H9 (cell line): ENCODE measurements around the gene GSTT2B. TPM values are rescaled to one million over a fixed set of nuclear protein-coding genes. Genes with fewer than 3 reads are reported as not detected.

ENCODE experiments used
- DNase-seq: peaks from one replicate; pipeline ENCODE4 v3.0.0-alpha.2; 2017
- H2AFZ ChIP-seq: one replicate; pipeline ENCODE4 v1.6.1; 2013; ENCODE audit warnings: mild to moderate bottlenecking, low read length, control low read depth, moderate library complexity
- H2AK5ac ChIP-seq: 2 replicates; pipeline ENCODE4 v1.6.1; 2013; ENCODE audit warnings: low read length, control low read depth, mixed read lengths; ENCODE audit not compliant: insufficient read length
- H2BK120ac ChIP-seq: one replicate; pipeline ENCODE4 v1.6.1; 2013; ENCODE audit warnings: low read depth, mild to moderate bottlenecking, low read length, control low read depth, inconsistent platforms; ENCODE audit not compliant: poor library complexity, severe bottlenecking
- H2BK12ac ChIP-seq: 2 replicates; pipeline ENCODE4 v1.6.1; 2013; ENCODE audit warnings: low read length, control low read depth, mixed read lengths, low read depth; ENCODE audit not compliant: insufficient read length
- H2BK15ac ChIP-seq: 2 replicates; pipeline ENCODE4 v1.6.1; 2013; ENCODE audit warnings: low read depth, low read length, control low read depth
- H2BK20ac ChIP-seq: one replicate; pipeline ENCODE4 v1.6.1; 2013; ENCODE audit warnings: low read depth, mild to moderate bottlenecking, low read length, control low read depth, inconsistent platforms; ENCODE audit not compliant: poor library complexity, severe bottlenecking
- H2BK5ac ChIP-seq: 2 replicates; pipeline ENCODE4 v1.6.1; 2013; ENCODE audit warnings: low read length, control low read depth, mixed read lengths; ENCODE audit not compliant: insufficient read length
- H3K14ac ChIP-seq: 2 replicates; pipeline ENCODE4 v1.6.1; 2013; ENCODE audit warnings: low read length, control low read depth; ENCODE audit not compliant: insufficient read depth
- H3K18ac ChIP-seq: 2 replicates; pipeline ENCODE4 v1.6.1; 2013; ENCODE audit warnings: low read depth, mild to moderate bottlenecking, mixed read lengths, low read length, control low read depth; ENCODE audit not compliant: insufficient read length
- H3K23ac ChIP-seq: 2 replicates; pipeline ENCODE4 v1.6.1; 2013; ENCODE audit warnings: low read length, control low read depth, mixed read lengths, low read depth; ENCODE audit not compliant: insufficient read length
- H3K23me2 ChIP-seq: 2 replicates; pipeline ENCODE4 v1.6.1; 2013; ENCODE audit warnings: low read depth, mild to moderate bottlenecking, mixed read lengths, low read length, control low read depth; ENCODE audit not compliant: insufficient read length, poor library complexity, severe bottlenecking
- H3K27ac ChIP-seq: 2 replicates; pipeline ENCODE4 v1.5.1; 2013; ENCODE audit warnings: low read length, control low read depth, mixed read lengths, low read depth; ENCODE audit not compliant: insufficient read length
- H3K27me3 ChIP-seq: 2 replicates; pipeline ENCODE4 v1.6.1; 2013; ENCODE audit warnings: low read length, control low read depth, inconsistent platforms; ENCODE audit not compliant: insufficient read depth
- H3K4ac ChIP-seq: 2 replicates; pipeline ENCODE4 v1.6.1; 2013; ENCODE audit warnings: low read depth, mild to moderate bottlenecking, control low read depth, inconsistent platforms, low read length, moderate library complexity
- H3K4me1 ChIP-seq: 2 replicates; pipeline ENCODE4 v1.6.1; 2013; ENCODE audit warnings: low read length, control low read depth, inconsistent platforms; ENCODE audit not compliant: insufficient read depth
- H3K4me2 ChIP-seq: 2 replicates; pipeline ENCODE4 v1.6.1; 2013; ENCODE audit warnings: low read length, control low read depth, mixed read lengths; ENCODE audit not compliant: insufficient read length, insufficient read depth
- H3K56ac ChIP-seq: 2 replicates; pipeline ENCODE4 v1.6.1; 2013; ENCODE audit warnings: low read depth, mild to moderate bottlenecking, mixed read lengths, low read length, control low read depth; ENCODE audit not compliant: insufficient read length
- H3K79me1 ChIP-seq: 2 replicates; pipeline ENCODE4 v1.6.1; 2013; ENCODE audit warnings: low read depth, mild to moderate bottlenecking, moderate library complexity, low read length, control low read depth, inconsistent platforms; ENCODE audit not compliant: insufficient read depth, poor library complexity, severe bottlenecking
- H3K79me2 ChIP-seq: 2 replicates; pipeline ENCODE4 v1.6.1; 2013; ENCODE audit warnings: low read length, control low read depth, inconsistent platforms; ENCODE audit not compliant: insufficient read depth
- H3K9ac ChIP-seq: 2 replicates; pipeline ENCODE4 v1.6.1; 2013; ENCODE audit warnings: low read length, control low read depth, mixed read lengths; ENCODE audit not compliant: insufficient read length; ENCODE audit errors: extremely low read depth
- H3K9me3 ChIP-seq: one replicate; pipeline ENCODE4 v1.6.1; 2013; ENCODE audit warnings: low read depth, low read length, inconsistent platforms; ENCODE audit not compliant: control insufficient read depth
- H3T11ph ChIP-seq: one replicate; pipeline ENCODE4 v1.6.1; 2013; ENCODE audit warnings: mild to moderate bottlenecking, low read length, control low read depth, inconsistent platforms
- H4K20me1 ChIP-seq: one replicate; pipeline ENCODE4 v1.6.1; 2013; ENCODE audit not compliant: control insufficient read depth, insufficient read length, insufficient read depth
- H4K5ac ChIP-seq: 2 replicates; pipeline ENCODE4 v1.6.1; 2013; ENCODE audit warnings: low read depth, mild to moderate bottlenecking, mixed read lengths, low read length, control low read depth; ENCODE audit not compliant: insufficient read length
- H4K8ac ChIP-seq: replicated peaks from 2 replicates; pipeline ENCODE4 v1.6.1; 2013; ENCODE audit warnings: low read length, control low read depth, mixed read lengths, low read depth; ENCODE audit not compliant: insufficient read length
- H4K91ac ChIP-seq: 2 replicates; pipeline ENCODE4 v1.6.1; 2013; ENCODE audit warnings: low read depth, mild to moderate bottlenecking, moderate library complexity, mixed read lengths, low read length, control low read depth; ENCODE audit not compliant: insufficient read length
- H3K27ac Mint-ChIP-seq, 3 experiments: 2 replicates in 2 of 3; 3 replicates in 1 of 3; pipeline ENCODE4 v1.8.0; 2020 to 2021; ENCODE audit warnings: mixed read lengths in 3 of 3, mild to moderate bottlenecking in 1 of 3, moderate library complexity in 1 of 3
- H3K27me3 Mint-ChIP-seq: 2 replicates; pipeline ENCODE4 v1.8.0; 2021; ENCODE audit warnings: low read depth, mild to moderate bottlenecking, moderate library complexity, mixed read lengths
- H3K36me3 Mint-ChIP-seq, 3 experiments: 2 replicates in 2 of 3; 3 replicates in 1 of 3; pipeline ENCODE4 v1.8.0; 2020 to 2021; ENCODE audit warnings: low read depth in 3 of 3, mixed read lengths in 3 of 3; ENCODE audit not compliant: insufficient read depth in 1 of 3
- H3K4me1 Mint-ChIP-seq, 2 experiments: 2 replicates each; pipeline ENCODE4 v1.8.0; 2020; ENCODE audit warnings: mixed read lengths in 2 of 2
- H3K4me3 Mint-ChIP-seq, 2 experiments: 2 replicates in 1 of 2; 3 replicates in 1 of 2; pipeline ENCODE4 v1.8.0; 2020 to 2021; ENCODE audit warnings: mild to moderate bottlenecking in 2 of 2, mixed read lengths in 2 of 2, moderate library complexity in 1 of 2
- H3K9me3 Mint-ChIP-seq, 2 experiments: 2 replicates in 1 of 2; 3 replicates in 1 of 2; pipeline ENCODE4 v1.8.0; 2020; ENCODE audit warnings: mild to moderate bottlenecking in 2 of 2, mixed read lengths in 2 of 2, moderate library complexity in 1 of 2
- WGBS: extraction: QIAGEN DNeasy Blood & Tissue Kit; methylation state at CpG from one replicate; pipeline ENCODE4 v1.1.7; 2013; ENCODE audit warnings: missing lambda C conversion rate, low lambda C conversion rate, mixed read lengths; ENCODE audit not compliant: insufficient read length; ENCODE audit errors: extremely low coverage; 5-methylcytosine and 5-hydroxymethylcytosine counted together
- total RNA-seq: library from RNA; stranded (reverse); gene quantifications from 2 replicates; pipeline ENCODE4 v1.2.1, GENCODE V29; 2021
- TF ChIP-seq, protein P1 (sequence below): fragments of 200-600 bp; sonication (generic); conservative IDR thresholded peaks from 3 replicates; pipeline ENCODE4 v1.8.0; 2021; ENCODE audit warnings: antibody characterized with exemption, mild to moderate bottlenecking

The GSTT2B gene
- total RNA-seq, 1 experiment from 2014 or later: 4.5 TPM

DNA sequence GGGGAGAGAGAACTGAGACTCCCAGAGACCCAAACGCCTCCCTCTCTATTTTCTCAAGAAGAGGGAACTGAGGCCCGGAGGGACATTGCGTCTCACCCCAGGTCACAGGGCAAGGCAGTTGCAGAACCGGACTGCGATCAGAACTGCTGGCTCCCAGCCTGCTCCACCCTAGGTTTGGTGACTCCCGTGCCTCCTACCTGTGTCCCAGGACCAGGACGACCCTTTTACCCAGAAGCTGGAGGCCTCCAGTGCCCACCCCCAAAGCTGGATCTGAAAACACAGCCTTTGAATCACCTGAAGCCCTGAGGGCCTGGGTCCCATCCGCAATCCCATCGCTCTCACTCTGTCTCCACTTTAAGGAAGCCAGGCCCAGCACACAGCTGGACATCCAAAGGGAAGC, 42.9 kb upstream of the GSTT2B start:
- H2AFZ ChIP-seq: no peak overlapping the region
- H4K5ac ChIP-seq: no peak overlapping the region
- H2BK15ac ChIP-seq: no peak overlapping the region
- H3K4me2 ChIP-seq: no peak overlapping the region
- H3T11ph ChIP-seq: no peak overlapping the region
- H3K18ac ChIP-seq: peak overlapping the region; percentile 16
- H2BK120ac ChIP-seq: no peak overlapping the region
- H3K27ac ChIP-seq: no peak overlapping the region
- no peaks in the 10 kb centered on the region for H3K23me2 ChIP-seq
- H3K27ac Mint-ChIP-seq: 0 out of 7 replicates have a peak overlapping the region, but pooled peaks of 1 of the 3 experiments have one; percentile 35
- TF ChIP-seq, protein P1, sequence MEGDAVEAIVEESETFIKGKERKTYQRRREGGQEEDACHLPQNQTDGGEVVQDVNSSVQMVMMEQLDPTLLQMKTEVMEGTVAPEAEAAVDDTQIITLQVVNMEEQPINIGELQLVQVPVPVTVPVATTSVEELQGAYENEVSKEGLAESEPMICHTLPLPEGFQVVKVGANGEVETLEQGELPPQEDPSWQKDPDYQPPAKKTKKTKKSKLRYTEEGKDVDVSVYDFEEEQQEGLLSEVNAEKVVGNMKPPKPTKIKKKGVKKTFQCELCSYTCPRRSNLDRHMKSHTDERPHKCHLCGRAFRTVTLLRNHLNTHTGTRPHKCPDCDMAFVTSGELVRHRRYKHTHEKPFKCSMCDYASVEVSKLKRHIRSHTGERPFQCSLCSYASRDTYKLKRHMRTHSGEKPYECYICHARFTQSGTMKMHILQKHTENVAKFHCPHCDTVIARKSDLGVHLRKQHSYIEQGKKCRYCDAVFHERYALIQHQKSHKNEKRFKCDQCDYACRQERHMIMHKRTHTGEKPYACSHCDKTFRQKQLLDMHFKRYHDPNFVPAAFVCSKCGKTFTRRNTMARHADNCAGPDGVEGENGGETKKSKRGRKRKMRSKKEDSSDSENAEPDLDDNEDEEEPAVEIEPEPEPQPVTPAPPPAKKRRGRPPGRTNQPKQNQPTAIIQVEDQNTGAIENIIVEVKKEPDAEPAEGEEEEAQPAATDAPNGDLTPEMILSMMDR: no peak
- no peak overlapping the region for H3K56ac ChIP-seq
- H4K20me1 ChIP-seq: peaks cover 2% of the 10 kb centered on the region
- no peaks in the 10 kb centered on the region; the same call in 1 of the 2 replicates for H3K27me3 ChIP-seq
- H3K9me3 Mint-ChIP-seq: no peaks in the 10 kb centered on the region
- H2BK20ac ChIP-seq: no peak overlapping the region
- H3K79me2 ChIP-seq: no peaks in the 10 kb centered on the region
- no peak overlapping the region for H3K4ac ChIP-seq
- no peak overlapping the region for H3K14ac ChIP-seq
- H3K4me1 Mint-ChIP-seq: peaks cover 12 to 20% of the 10 kb centered on the region in 2 experiments
- WGBS: no CpG with 5 or more reads among the region's 9 CpGs
- H3K36me3 Mint-ChIP-seq: no peaks in the 10 kb centered on the region; a peak in 3 of 7 replicates
- no peaks in the 10 kb centered on the region for H3K9me3 ChIP-seq
- no peak overlapping the region for H3K4me3 Mint-ChIP-seq
- H3K23ac ChIP-seq: no peak overlapping the region
- no peak overlapping the region for H4K91ac ChIP-seq
- no peak overlapping the region for H2BK12ac ChIP-seq
- H4K8ac ChIP-seq: no peak overlapping the region
- DNase-seq: no peak
- no peak overlapping the region for H2BK5ac ChIP-seq
- peaks cover 3% of the 10 kb centered on the region; the same call in 1 of the 2 replicates for H3K4me1 ChIP-seq
- H2AK5ac ChIP-seq: no peak overlapping the region
- H3K79me1 ChIP-seq: no peaks in the 10 kb centered on the region
- H3K9ac ChIP-seq: no peak overlapping the region
- H3K27me3 Mint-ChIP-seq: peaks cover 10% of the 10 kb centered on the region
